ENCODE data around the gene CNTN4.

GRCh38 chr3:2370317-2370716, 271.7 kb downstream of the CNTN4 start:
- no peak for TF ChIP-seq POLR2AphosphoS5 (IDR thresholded peaks at IDR 0.05; ENCODE audit: borderline replicate concordance, low read depth, low read length)
- TF ChIP-seq EZH2 (IDR thresholded peaks at IDR 0.05): no peak
- TF ChIP-seq FOXP2 (optimal IDR thresholded peaks at IDR 0.05; ENCODE audit: control extremely low read depth, extremely low read length, insufficient read depth): no peak

Data from SK-N-MC (cell line).